ENCODE measurements around the gene ZACN. TPM values are rescaled to one million over a fixed set of nuclear protein-coding genes. Genes with fewer than 3 reads are reported as not detected.

ZACN gene
- total RNA-seq, result not detected in 2 replicates

DNA sequence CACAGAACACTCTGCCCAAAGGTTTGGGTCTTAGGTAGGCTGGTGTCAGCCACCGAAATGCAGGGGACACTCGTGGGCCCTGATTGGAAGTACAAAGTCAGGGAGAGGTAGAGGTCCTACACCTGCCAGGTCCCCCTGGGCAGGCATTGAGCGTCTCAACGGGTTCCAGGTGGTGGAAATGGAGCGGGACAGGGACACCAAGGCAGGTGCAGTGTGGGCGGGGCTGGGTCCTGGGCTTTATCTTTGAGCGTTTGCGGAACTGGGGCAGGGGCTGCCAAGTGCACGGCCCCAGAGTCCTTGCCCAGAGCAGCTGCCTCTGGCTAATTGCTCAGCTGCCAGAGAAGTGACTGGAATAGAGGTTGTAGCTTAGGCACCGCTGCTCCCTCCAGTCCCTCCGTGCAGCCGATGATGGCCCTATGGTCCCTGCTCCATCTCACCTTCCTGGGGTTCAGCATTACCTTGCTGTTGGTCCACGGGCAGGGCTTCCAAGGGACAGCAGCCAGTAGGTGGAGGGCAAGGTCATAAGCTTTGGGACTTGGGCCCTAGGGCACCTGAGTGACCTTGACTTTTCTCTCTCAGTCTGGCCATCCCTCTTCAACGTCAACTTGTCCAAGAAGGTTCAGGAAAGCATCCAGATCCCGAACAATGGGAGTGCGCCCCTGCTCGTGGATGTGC, at the start of gene ZACN:
Gene ZACN, plus strand, starts transcription at position 323 of the 675 bp plus-strand sequence. Its CDS starts 83 bp downstream, at position 406.

DNA sequence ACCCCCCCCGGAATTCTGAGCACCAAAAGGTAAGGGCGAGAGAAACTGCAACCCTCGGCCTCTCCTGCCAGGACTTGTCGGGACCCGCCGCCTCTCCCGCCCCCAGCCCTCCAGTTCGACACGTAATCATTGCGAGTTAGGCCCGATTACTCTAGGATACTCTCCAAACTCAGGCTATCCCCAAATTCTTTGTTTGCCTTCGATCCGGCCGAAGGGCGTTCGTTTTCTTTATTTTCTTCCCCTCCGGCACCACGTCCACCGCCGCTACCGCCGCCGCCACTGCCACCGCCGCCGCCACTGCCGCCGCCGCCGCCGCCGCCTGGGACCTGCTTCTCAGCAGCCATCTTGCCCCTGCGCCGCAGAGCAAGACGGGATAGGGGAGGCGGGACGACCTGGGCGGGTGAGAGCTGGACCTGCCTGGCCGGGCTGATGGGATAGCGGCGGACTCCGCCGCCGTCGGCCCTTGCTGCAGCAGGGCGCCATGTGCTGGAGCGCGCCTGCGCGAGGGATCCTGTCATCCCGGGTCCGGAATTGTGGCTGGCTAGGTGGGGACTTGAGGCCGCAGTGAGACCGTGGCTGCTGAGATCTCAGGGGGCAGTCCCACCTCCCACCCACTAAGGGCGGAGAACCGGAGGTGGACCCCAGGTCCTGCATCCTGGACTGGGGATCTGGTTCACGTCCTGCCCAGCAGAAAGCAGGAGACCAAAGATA, 6.7 kb upstream of the ZACN start, which contains the start of gene SRP68:
Gene SRP68, minus strand, starts transcription at position 370 of the 711 bp plus-strand sequence. Its CDS starts 26 bp downstream, at position 344.

DNA sequence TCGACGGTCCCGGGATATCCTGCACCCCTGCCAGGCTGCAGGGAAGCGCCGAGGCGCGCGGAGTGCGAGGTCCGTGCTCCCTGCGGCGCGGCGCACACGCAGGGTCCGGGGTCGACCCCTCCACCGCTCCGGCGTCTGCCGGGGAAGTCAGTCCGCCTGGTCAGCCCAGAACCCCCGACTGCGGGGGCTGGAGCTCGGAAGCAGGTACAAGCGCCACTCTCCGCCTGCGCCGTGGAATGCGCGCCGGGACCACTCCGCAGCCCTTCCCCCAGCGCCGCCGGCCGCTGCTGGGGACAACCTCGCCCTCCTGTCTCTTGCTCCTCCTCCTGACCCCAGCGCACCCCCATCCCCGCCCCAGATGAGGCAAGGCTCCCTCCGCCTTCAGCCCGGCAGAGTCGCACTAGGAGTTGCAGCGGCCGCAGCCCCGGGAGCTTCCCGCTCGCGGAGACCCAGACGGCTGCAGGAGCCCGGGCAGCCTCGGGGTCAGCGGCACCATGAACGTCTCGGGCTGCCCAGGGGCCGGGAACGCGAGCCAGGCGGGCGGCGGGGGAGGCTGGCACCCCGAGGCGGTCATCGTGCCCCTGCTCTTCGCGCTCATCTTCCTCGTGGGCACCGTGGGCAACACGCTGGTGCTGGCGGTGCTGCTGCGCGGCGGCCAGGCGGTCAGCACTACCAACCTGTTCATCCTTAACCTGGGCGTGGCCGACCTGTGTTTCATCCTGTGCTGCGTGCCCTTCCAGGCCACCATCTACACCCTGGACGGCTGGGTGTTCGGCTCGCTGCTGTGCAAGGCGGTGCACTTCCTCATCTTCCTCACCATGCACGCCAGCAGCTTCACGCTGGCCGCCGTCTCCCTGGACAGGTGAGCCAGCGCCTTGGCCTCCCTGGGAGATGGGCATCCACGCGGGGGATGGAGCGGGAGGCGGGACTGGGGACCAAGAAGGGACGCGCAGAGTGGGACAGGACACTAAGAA, 4.3 kb upstream of the ZACN start, which contains the start of gene GALR2:
Gene GALR2, plus strand, starts transcription at position 392 of the 974 bp plus-strand sequence. Its CDS starts 103 bp downstream, at position 495.

DNA sequence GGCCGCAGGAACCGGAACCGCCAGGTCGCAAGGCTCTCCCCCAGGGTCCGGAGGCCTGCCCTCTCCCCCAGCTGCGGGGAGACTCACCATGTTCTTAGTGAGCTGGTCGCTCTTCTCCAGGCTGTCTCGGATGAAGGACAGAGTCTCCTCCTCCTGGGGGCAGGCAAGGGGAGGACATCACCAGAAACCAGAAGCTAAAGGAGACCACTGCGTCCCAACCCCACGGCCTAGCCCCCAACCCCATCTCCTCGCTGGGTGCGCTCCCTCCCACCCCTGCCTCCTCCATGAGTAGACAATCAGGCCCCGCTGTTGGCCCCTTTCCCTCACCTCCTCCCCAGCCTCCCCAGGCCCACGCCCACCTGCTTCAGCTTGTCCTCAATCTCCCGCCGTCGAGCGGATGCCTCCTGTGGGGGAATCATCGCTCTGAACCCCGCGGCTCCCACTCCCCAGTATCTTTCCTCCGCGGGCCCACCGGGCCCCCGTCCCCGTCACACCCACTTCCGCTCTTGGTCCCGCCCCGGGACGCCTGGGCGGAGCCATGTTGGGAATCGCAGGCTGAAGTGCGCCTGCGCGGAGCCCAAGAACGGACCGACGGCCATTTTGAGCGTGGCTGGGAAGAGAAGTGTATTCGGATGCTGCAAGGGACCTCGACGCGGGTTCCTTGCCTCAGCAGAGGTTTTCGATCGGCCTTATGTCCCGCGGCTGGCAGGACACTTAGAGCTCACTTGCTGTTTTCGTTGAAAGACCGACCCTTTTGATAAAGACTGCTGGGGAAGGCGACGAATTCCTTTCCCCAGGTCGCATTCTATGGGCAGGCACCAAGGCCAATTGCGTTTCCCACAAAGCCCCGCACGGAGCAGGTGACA, 24.5 kb downstream of the ZACN start, which contains the start of gene EXOC7:
Gene EXOC7, minus strand, starts transcription at position 514 of the 866 bp plus-strand sequence. Its CDS starts 95 bp downstream, at position 419.

Other genes starting within 250 kb of the ZACN start
- gene UNC13D, start 234.8 kb upstream of the ZACN start, total RNA-seq, result 5.1 and 15.7 TPM in 2 replicates
- 55.2 and 85.8 TPM in 2 replicates for gene WBP2, start 223.8 kb upstream of the ZACN start, total RNA-seq
- 32.8 and 41.4 TPM in 2 replicates for gene TRIM47, start 200.6 kb upstream of the ZACN start, total RNA-seq
- gene TRIM65, start 182.2 kb upstream of the ZACN start, total RNA-seq, result 29.5 and 32.6 TPM in 2 replicates
- 45.3 and 52.8 TPM in 2 replicates for gene MRPL38, start 174.3 kb upstream of the ZACN start, total RNA-seq
- 6.6 and 8.0 TPM in 2 replicates for gene FBF1, start 138.1 kb upstream of the ZACN start, total RNA-seq
- gene ACOX1, start 100.0 kb upstream of the ZACN start, total RNA-seq, result 24.0 and 30.6 TPM in 2 replicates
- gene TEN1, start 99.9 kb upstream of the ZACN start, total RNA-seq, result 23.0 and 36.8 TPM in 2 replicates
- 2.4 and 2.9 TPM in 2 replicates for gene CDK3, start 78.3 kb upstream of the ZACN start, total RNA-seq
- gene EVPL, start 51.9 kb upstream of the ZACN start, total RNA-seq, result 11.7 and 21.4 TPM in 2 replicates
- gene SRP68, start 6.7 kb upstream of the ZACN start, total RNA-seq, result 33.8 and 41.1 TPM in 2 replicates
- 0.16 and 1.3 TPM in 2 replicates for gene GALR2, start 4.4 kb upstream of the ZACN start, total RNA-seq
- 64.9 and 77.6 TPM in 2 replicates for gene EXOC7, start 24.6 kb downstream of the ZACN start, total RNA-seq
- 0.81 and 5.8 TPM in 2 replicates for gene FOXJ1, start 62.1 kb downstream of the ZACN start, total RNA-seq
- 2.4 and 4.9 TPM in 2 replicates for gene RNF157, start 161.3 kb downstream of the ZACN start, total RNA-seq
- gene UBALD2, start 186.2 kb downstream of the ZACN start, total RNA-seq, result 16.5 and 35.5 TPM in 2 replicates
- gene QRICH2, start 229.1 kb downstream of the ZACN start, total RNA-seq, result 1.6 and 1.9 TPM in 2 replicates

Data from mesangial cell (primary cell).